Tibial nerve (tissue), 4 donors: ENCODE results near the gene ALK.

Source experiments
- CTCF ChIP-seq, 5 experiments: fragments of 200-600 bp in 3 of 5; fragments of 450-650 bp in 2 of 5; sonication (generic) in 3 of 5; IDR thresholded peaks; one replicate each; pipeline ENCODE4 v1.5.1; 2016 to 2019; ENCODE audit warnings: antibody characterized with exemption in 5 of 5, mild to moderate bottlenecking in 3 of 5, moderate library complexity in 2 of 5
- EP300 ChIP-seq, 2 donors: sonication (generic); formaldehyde crosslinking; IDR thresholded peaks; one replicate each; pipeline ENCODE4 v1.6.1; 2017; ENCODE audit warnings: antibody characterized with exemption in 2 of 2, mild to moderate bottlenecking in 1 of 2
- POLR2A ChIP-seq, 2 donors: fragments of 450-650 bp; IDR thresholded peaks; one replicate each; pipeline ENCODE4 v1.6.1; 2017; ENCODE audit warnings: antibody characterized with exemption in 2 of 2, mild to moderate bottlenecking in 2 of 2, moderate library complexity in 2 of 2

GRCh38 chr2:29242621-29243375, 678.6 kb downstream of the ALK start:
- TF ChIP-seq POLR2A (IDR thresholded peaks at IDR 0.05) (no peak), CTCF (IDR thresholded peaks at IDR 0.05) (no peak), EP300 (IDR thresholded peaks at IDR 0.05) (no peak)
